GM12865 (cell line): Measurements from ENCODE around the gene IFNA17.
A peak's percentile ranks its signal among the peaks of the same experiment; 100 is the strongest.

Experiments used
- DNase-seq: peaks from one replicate; pipeline ENCODE4 v3.0.0; 2010; ENCODE audit warnings: low read depth
- H3K4me3 ChIP-seq: 2 replicates; pipeline ENCODE4 v1.5.1; 2011; ENCODE audit warnings: mild to moderate bottlenecking, low read depth, low read length, control low read depth
- TF ChIP-seq, protein P1 (sequence below): IDR thresholded peaks from 2 replicates; pipeline ENCODE4 v1.5.1; 2011; ENCODE audit warnings: low read length, control low read depth, low read depth, inconsistent platforms; ENCODE audit not compliant: insufficient read depth; ENCODE audit errors: missing control alignments

Gene IFNA17

DNA sequence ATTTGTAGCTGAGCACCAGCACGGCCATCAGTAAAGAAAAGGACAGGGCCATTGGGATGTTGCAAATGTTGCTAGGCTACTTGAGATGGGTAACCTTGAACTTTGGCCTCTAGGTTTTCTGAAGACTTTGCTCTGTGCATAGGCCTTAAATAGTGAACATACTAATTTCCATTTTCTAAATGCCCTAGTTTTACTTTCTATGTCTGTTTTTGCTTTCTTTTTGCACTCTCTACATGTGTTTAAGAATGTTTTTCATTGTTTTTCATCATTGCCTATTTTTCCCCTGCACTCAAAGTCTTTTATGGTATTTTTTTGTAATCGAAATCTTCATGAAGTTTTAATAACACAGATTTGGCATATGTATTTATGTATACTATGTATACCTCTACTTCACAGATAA is at the start of gene IFNA17:
IFNA17 (minus strand) TSS at position 101 of the 400 bp plus-strand sequence; CDS start at position 52, 49 bp downstream.
- DNase-seq: no peak
- H3K4me3 ChIP-seq: no peak within 1 kb of the TSS
- TF ChIP-seq, protein P1, sequence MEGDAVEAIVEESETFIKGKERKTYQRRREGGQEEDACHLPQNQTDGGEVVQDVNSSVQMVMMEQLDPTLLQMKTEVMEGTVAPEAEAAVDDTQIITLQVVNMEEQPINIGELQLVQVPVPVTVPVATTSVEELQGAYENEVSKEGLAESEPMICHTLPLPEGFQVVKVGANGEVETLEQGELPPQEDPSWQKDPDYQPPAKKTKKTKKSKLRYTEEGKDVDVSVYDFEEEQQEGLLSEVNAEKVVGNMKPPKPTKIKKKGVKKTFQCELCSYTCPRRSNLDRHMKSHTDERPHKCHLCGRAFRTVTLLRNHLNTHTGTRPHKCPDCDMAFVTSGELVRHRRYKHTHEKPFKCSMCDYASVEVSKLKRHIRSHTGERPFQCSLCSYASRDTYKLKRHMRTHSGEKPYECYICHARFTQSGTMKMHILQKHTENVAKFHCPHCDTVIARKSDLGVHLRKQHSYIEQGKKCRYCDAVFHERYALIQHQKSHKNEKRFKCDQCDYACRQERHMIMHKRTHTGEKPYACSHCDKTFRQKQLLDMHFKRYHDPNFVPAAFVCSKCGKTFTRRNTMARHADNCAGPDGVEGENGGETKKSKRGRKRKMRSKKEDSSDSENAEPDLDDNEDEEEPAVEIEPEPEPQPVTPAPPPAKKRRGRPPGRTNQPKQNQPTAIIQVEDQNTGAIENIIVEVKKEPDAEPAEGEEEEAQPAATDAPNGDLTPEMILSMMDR: no peak

DNA sequence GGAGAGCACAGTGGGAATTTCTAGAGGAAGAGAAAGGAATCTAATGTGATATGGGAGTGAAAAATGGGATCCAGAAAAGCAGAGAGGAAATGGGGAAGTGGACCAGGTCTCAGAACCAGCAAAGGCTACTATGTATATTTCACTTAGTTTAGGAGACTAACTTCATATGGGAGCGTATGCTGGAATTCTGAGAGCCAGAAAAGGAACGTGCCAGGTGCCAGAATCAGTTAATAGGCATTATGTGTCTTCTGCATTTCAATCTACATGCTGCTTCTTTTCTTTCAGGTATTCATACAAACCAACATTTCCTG is 40.3 kb upstream of the IFNA17 start:
- no peak for DNase-seq
- no peak overlapping the region for H3K4me3 ChIP-seq
- TF ChIP-seq, protein P1: no peak

DNA sequence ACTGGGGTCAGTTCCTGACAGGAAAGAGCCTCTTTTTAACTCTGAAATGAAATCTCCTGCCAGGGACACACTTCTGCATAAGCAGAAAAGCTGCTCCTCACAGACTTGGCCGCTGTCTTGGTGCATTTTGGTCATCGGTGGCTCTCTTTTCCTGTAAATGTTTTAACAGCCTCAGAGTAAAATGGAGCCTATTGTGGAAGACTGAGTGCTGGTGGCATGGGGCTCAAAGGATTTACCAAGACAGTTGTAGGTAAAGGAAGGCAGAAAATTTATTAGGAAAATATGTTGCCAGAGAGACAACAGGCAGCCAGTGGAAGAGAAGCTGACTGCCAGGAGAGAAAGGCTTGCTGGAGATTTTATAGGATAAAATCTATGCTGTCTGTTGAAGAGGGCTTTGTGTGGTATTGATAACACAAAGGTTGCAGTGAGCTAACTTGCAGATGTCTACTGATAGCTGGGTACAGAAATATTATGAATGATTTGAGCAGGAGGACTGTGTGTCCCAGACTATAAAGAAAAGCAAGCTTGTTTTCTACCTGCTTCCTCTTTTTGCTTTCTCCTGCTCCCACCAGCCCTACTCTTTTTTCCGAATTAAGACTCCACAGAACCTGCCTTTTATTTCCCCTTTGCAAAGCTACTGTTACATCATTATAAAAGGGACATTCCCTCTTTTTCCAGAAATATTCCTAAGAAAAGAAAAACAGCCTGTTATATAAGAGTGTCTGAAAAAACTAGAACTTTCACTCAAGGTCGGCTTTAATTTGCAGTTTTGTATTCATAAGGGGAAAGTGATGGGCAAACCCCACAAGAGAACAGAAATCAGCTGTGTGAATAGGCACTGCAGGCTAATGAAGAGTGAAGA is 39.7 kb upstream of the IFNA17 start:
- DNase-seq: no peak
- TF ChIP-seq, protein P1: no peak
- H3K4me3 ChIP-seq: no peak overlapping the region

DNA sequence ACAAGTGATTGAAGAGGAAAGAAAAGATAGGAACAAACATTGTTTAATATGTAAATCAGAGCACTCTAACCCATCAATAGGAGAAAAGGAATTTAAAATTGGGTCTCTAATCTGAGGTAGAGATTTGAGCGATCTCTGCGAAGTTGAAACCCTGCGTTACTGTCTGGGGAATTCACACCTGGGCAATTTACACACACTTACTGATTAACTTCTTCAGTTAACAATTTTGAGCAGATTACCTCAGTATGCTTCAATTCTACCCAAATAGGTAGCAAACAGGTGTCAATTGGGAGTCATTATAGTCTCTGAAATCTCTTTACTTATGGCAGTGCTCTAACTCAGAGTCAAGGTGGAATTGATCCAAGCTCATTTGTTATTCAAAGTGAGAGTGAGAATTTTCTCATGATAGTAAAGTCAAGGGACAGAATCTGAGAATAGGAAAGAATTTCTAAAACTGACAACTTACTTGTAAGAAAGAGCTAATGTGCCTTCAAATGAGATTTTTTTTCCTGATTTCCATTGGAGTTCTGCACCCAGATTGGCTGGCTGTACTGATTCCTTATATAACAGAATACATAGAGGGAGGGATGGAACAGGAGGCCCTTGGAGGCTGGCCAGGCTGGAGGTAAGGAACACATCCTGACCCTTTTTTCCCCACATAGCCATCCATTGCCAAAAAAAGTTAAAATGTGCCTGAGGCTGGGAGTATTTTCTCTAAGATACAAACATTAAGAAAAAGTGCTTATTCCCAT is 38.9 kb upstream of the IFNA17 start:
- DNase-seq: no peak
- no peak overlapping the region for H3K4me3 ChIP-seq
- TF ChIP-seq, protein P1: no peak

DNA sequence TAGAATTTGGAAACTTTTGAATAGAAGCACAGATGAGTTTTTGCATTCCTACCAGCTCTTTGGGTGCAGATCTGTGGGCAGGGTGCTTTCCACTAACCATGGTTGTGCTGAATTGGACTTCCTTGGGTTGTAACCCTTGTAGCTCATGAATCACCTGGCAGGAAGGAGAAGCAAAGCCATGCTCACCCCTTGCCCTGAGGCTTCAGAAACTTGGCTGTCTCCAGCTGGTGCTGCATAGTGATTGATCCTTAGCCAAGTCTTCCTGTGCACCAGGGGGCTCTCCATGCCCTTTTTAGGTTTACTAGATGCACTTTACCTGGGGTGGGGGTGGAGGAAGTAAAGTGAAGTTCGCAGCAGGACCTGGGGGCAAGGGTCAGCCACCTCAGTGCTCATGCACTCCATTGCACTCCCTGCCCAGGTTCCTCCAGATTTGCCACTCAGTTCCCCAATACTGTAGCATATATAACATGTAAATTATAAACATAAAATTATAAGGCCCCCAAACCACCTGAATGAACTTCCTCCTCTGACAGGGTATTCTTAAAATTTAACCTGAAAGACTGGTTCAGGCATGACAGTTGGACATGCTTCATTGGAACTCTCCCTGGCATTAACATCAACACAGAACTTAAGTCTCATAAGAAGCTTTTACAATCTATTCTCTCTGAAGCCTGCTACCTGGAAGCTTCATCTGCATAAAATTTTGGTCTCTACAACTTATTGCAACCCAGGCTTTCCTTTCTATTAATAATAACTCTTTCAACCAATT is 37.6 kb upstream of the IFNA17 start:
- DNase-seq: peak; percentile 21
- no peak overlapping the region for H3K4me3 ChIP-seq
- TF ChIP-seq, protein P1: no peak

DNA sequence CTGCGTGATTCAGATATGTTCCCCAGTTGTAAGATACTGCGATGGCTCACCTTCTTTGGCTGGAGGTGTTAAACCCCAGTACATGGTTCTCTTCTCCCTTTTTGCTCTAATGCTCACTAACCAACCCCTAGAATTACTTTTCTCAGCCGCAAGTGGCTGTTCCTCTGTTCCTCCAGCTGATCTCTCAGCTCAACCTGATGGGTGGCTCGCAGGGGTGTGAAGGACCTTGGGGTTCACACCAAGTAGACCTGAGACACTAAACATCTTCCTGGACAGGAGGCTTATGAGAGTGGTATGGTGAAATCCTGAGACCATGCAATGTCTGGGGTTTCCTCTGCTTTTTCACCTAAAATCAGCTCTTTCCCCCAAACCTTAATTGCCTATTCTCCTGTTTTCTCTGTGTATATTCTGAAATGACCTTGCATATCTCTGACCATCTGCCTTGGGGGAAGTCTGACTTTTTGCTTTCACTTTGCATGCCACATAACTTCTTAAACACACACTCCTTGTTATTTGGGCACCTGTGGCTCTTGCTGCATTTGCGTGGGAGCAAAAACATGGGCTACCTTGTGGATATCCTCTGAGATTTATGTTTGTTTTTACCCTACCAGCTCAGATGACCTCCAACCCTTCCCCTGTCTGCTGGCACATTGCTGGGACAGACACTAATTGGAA is 27.7 kb upstream of the IFNA17 start:
- TF ChIP-seq, protein P1: no peak
- H3K4me3 ChIP-seq: no peak overlapping the region
- no peak for DNase-seq
